HG02610 (cell line): Measurements from ENCODE around the gene TSC22D4.
"Not testable (repeated sequence)": the region's sequence is repeated elsewhere in the genome, so short reads cannot be mapped to it uniquely, and the experiment has no call there.

ENCODE experiments used
- ATAC-seq: cut with Tn5 transposase; IDR thresholded peaks from one replicate; pipeline ENCODE4 v1.9.1; 2021; ENCODE audit warnings: mild to moderate bottlenecking, moderate library complexity; ENCODE audit not compliant: unreplicated experiment

The TSC22D4 gene

DNA sequence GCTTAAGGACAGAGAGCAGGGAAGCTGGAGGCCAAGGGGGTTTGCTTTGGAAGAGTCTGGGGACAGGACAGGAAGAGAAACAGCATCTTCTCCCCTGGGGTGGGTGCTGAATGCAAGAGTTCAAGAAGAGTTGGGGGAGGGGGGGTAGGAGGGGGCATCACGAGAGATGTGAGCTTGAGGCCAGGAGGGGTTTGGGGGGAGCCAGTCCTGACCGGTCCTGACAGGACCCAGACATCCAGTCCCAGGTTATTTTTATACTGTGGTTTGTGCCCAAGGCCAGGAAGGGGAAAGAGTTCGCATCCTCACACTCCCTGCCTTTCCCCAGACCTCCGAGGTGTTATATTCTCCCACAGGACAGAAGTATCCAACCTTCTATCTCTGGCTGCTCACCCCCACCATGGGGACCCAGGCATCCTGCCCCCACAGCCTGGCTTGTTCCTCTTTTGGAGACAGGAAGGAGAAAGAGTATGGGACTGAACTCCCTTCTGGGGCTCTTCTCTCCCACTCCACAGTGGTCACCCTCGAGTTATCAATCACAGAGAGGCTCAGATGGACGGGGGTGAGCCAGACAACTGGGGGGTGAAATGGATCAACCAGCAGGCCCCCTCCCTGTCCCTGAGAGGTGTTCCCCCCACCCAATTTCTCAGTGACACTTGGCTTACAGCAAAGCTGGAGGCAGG, 2.8 kb downstream of the TSC22D4 start:
- ATAC-seq = no peak

DNA sequence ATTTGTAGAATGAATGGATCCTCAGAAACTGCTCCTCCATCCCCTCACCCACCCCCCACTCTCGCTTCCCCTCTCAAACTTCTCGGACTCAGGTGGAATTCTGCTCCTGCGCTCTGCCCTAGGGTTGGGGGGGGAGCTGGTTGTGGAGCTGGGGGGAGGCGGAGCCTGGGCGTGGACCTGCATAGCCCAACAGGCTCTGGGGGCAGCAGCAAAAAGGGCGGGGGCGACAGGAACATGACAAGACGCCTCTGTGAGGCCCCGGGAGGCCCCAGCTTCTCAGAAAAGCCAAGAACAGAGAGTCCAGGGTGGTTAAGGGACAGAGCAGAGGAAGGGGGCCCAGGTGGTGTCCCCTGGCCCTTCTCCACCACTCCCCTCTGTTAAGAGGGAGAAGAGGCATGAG, 3.5 kb downstream of the TSC22D4 start:
- no peak for ATAC-seq

DNA sequence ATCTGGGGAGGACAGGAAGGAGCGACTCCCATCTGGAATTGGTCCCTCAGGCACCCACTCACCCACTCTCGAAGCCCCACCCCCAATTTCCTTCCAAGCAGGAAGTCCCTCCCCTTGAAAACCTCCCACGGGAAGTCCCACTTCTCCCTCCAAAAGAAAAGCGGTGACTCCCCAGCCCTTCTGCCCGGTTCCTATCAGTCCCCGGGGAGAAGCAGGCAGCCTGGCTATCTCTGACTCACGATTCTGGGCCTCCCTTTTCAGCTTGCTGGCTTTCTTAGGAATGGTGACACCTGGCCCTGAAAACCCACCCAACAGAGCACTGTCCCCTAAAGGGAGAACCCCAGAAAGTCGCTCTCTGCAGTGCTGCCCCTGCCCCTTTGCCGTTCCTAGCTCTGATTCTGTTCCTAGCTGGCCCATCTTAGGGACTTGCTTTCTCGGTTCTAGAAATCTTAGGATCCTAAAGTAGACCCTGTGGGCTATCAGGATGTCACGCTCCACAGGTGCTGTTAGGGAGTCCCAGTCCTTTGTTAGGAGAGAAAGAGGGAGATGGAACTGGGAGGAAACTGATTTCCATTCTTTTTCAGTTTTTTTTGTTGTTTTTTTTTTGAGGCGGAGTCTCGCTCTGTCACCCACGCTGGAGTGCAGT, 6.0 kb downstream of the TSC22D4 start:
- ATAC-seq = no peak

DNA sequence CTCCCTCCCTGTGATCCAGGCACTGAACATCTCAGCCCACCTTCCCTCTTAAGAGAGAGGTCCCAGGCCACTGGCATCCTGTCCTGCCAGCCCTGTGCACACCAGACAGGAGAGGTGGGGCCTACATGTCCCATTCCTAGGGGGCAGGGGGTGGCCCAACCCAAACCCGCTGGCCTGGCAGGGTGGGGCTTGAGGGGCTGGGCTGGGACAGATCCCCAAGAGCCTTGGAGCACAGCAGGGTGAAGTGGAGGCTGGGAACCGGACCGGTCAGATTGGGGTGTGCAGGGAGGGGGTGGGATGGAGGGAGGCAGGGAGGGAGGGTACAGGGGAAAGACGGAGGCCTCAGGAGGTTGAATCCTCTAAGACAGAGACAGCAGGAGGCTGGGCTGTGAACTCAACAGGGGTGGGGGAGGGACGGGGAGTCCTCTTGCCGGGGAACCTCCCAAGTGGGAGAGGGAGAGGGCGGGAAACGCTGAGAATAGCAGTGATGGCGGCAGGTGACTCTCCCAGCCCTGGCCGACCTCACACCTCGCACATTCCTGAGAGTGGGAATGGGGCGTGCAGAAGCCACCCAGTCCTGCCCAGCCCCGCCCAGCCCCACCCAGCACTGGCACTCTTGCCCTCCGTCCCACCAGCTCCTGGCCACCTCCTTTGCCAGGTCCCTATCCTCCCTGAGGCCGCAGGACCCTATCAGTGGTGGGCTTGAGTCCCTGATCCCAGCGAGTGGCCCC, 6.7 kb downstream of the TSC22D4 start:
- ATAC-seq = no peak

DNA sequence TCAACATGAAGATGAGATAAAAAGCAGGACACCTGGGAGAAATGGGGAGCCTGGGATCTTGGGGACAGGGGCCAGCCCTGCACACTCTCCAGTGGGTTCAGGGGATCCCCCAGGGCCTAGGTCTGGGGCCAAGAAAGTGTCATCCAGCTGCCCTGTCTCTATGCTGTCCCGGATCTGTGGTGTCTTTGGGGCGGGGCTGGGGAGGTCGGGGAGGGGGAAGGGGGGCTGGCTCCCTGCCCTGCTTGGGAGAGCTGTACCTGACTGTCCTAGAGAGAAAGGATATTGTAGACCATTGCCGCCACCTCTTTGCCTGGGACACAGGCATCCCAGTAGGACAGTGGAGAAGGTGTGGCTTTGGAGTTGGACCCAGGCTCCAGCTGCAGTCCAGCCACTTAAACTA, 8.0 kb downstream of the TSC22D4 start:
- ATAC-seq = no peak

DNA sequence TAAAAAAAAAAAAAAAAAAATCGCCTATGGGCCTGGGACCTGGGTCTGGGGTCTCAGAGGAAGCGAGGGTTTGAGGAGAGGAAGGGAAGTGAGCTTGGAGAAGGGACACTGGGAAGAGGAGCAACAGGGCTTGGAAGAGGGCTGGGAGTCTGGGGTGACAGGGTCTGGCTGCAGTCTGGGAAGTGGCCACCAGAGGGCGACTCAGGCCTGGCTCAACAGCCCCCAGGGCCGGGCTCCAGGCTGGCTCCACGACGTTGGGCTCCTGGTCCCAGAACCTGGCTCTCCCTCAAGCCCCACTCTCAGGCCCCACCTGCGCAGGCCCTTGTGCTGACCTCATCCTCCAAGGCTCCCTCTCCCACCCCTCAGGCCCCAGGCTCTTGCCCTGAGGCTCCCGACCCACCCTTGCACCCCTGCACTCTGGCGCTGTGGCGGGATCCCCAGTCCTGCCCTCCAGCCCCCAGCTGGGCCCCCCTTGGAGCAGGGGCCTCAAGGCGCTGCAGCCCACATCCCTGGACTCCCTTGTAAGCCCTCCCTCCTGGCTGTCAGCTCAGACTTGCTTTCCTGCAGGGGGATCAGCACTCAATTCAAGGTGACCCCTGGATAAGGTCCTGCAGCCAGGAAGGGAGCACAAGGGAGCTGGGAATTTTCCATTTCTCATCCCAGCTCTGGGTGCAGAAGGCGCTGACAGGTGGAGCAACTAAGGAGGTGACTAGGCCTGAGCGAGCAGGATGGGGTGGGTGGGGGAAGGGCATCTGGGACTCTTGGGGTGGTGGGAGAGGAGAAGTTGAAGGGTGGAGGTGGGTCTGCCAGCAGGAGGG, 9.6 kb downstream of the TSC22D4 start:
- ATAC-seq = no peak

DNA sequence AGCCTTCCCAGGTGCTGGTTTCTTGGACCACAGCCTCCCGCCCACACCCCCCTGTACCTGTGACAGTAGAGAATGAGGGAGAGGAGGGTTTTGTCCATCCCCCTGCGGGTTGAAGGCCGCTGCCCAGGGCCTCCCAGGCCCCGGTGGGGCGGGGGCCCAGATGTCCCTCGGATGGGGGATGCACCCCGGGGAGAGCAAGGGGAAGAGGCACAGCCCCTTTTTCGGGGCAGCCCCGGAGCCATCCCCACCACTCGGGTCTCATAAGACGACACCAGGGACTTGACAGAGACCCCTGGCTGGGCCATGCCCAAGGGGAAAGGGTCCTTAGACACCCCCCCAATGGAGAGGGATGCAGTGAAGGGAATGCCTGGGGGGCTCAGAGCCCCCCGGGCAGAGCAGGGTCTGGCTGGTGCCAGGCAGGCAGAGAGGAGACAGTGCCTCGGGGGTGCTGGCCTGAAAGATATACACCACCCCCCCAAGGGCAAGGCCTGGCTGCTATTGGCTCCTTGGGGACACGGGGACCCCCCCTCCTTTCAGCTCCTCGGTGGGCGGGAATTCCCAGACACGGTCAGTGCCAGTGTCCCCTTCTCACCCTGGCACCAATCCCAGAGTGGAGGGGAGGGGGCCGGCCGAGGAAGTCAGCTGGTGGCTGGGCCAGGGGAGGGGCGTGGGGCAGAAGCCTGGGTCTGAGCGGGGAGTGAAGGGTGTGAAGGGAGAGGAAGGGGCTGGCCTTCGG, 11.2 kb downstream of the TSC22D4 start:
- ATAC-seq = no peak

DNA sequence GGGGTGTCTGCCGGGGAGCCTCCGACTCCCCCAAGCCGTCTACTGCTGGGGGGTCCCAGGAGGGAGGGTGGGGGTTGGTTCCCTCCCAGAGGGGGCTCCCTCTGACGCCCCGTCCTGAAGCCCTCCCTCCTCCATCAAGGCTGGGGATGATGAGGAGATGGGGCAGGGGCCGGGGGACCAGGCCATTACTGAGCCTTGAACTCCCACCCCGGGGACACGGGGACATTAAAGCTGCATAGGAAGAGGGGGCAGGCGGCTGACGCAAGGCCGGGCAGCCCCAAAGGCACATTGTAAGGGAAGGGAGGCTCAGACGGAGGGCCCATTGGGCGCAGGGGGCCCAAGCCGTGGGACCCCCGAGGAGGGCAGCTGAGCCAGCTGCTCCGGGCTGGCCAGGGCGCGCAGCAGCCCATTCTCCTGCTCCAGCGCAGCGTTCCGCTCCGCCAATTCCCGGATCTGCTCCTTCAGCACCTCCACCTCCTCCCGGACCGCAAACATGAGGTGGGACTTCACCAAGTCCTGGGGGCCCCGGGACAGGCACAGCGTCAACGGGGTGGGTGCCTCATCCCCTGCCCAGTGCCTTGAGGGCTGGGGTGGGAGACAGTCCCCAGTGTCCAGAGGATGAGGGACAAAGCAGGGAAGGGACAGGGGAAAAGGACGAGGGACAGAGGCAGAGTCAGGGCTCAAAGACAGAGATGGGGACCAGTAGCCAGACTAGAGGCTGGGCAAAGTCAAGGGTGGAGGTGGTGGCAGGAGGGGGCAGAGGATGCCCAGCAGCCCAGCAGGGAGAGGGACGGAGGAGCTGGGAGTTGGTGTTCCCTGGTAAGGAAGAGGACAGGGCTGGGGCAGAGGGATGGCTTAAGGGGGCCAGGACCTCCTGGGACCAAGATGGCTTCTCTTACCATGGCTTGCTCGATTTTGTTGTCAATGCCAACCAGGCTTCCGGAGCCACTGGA, 12.1 kb downstream of the TSC22D4 start:
- no peak for ATAC-seq

DNA sequence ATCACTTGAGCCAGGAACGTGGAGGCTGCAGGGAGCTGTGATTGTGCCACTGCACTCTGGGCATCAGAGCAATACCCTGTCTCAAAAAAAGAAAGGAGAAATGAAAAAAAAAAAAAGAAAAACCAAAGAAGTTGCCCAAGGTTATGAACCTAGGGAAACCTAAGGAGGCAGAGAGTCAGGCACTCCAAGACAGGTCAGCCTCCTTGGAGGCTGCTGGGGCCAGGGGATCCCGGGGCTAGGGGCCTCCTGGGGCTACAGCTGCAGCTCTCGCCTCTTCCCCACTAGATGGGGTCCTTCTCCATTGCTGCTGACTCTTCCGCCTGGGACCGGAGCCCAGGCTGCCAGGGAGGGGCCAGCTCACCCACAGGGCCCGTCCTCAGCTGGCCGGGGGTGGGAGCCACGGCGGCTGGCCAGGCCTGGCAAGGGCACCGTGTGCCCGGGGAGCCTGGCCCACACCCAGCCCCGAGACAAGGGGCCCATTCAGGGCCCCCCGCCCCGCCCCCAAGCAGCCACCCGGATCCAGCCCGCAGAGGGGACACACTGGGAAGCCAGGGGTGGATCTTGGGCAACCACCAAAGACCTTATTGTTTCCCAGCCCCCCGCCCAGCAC, 13.2 kb downstream of the TSC22D4 start:
- ATAC-seq = no peak

DNA sequence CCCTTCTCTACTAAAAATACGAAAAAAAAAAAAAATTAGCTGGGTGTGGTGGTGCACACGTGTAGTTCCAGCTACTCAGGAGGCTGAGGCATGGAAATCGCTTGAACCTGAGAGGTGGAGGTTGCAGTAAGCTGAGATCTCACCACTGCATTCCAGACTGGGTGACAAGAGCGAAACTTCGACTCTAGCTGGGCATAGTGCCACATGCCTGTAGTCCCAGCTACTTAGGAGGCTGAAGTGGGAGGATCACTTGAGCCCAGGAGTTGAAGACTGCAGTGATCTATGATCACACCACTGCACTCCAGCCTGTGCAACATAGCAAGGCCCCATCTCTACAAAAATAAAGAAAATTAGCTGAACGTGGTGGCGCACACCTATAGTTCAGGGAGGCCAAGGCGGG, 13.7 kb downstream of the TSC22D4 start:
- no peak for ATAC-seq

DNA sequence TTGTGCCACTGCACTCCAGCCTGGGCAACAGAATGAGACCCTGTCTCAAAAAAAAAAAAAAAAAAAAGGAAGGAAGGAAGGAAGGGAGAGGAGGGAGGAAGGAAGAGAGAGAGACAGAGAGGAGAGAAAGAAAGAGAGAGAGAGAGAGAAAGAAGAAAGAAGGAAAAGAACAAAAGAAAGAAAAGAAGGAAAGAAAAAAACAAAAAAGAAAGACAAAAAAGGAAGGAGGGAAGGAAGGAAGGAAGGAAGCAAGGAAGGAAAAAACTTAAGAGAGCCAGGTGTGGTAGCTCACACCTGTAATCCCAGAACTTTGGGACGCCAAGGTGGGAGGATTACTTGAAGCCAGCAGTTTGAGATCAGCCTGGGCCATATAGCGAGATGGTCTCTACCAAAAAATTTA, 14.2 kb downstream of the TSC22D4 start:
- no peak for ATAC-seq

DNA sequence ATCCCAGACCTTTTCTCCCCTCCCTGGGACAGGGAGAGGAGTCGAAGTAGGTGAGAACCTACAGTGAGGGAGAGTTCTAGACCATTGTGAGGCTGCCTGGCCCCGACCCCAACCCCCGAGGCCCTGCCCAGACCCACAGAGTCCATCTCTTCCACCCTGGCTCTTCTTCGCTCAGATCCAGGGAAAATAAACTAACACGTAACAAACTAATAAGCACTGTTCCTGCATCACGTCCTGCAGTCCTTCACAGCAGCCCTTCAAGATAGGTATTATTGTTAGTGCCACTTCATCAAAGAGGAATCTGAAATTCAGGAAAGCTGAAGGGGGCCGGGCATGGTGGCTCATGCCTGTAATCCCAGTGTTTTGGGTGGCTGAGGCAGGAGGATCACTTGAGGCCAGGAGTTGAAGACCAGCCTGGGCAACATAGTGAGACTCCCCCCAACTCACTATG, 14.8 kb downstream of the TSC22D4 start, which contains the start of gene SPACDR:
Gene SPACDR, minus strand, starts transcription at position 51 of the 451 bp plus-strand sequence. CDS start 235 bp downstream, outside the sequence.
- ATAC-seq = no peak

DNA sequence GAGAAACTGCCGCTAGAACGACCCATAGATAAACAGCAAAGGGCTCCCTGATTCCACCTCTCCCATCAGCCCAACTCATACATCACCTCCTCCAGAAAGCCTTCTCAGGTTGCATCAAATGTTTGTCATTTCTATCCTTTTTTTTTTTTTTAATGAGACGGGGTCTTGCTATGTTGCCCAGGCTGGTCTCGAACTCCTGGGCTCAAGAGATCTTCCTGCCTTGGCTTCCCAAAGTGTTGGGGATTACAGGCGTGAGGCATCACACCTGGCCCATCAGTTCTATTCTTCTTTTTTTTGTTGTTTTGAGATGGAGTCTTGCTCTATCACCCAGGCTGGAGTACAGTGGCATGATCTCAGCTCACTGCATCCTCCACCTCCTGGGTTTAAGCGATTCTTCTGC, 22.0 kb downstream of the TSC22D4 start:
- no peak for ATAC-seq

DNA sequence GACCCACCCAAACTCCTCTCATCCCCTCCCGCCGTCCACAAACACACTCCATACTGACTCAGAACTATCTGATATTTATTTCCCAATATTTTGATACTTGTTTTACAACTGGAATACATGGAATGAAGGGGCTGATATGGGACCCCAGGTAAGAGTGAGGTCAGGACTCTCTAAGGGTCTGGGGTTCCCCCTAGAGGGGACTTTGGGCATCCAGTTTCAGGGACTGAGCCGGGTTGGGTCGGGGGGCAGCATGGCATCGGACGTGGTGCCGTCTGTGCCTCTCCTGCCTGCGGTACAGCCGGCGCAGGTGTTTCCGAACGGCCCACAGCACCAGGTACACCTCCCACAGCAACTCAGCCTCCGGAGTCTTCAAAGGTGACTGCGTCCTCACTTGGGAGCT, 22.5 kb downstream of the TSC22D4 start:
- no peak for ATAC-seq

DNA sequence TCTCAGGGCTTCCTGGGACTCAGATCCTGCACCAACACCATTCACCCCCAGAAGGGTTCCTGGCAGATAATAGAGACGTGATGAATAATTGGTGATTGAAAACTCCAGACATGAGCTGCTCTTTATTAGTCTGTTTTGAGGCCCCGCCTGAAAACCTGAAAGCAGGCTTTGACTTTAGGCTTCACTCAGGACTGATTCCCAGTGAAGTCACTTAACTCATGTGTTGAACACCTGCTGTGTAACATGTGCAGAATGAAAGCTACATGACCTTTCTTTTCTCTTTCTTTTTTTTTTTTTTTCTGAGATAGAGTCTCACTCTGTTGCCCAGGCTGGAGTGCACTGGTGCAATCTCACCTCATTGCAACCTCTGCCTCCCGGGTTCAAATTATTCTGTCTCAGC, 23.8 kb downstream of the TSC22D4 start:
- ATAC-seq = no peak

DNA sequence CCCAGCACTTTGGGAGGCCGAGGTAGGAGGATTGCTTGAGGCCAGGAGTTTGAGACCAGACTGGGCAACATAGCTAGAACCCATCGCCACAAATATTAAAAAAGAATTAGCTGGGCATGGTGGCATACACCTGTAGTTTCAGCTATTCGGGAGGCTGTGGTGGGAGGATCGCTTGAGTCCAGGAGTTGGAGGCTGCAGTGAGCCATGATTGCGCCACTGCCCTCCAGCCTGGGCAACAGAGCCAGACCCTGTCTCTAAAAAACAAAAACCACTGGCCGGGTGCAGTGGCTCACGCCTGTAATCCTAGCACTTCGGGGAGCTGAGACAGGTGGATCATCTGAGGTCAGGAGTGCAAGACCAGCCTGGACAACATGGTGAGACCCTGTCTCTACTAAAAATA, 25.2 kb downstream of the TSC22D4 start:
- ATAC-seq = not testable (repeated sequence)

DNA sequence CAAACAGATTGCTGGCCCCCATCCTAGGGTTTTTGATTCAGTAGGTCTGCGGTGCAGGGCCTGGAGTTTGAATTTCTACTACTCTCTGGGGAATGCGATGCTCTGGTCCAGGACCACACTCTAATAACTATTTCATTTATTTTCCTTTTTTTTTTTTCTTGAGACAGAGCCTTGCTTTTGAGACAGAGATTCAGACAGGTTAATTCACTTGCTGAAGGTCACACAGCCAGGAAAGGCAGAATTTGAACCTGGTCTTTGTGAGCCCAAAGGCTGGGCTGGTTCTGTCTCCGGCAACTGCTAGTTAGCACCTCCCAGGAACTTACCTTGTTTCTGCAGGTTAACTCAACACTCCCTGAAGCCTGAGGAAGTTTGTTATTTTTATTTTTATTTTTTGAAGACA, 26.5 kb downstream of the TSC22D4 start:
- no peak for ATAC-seq

DNA sequence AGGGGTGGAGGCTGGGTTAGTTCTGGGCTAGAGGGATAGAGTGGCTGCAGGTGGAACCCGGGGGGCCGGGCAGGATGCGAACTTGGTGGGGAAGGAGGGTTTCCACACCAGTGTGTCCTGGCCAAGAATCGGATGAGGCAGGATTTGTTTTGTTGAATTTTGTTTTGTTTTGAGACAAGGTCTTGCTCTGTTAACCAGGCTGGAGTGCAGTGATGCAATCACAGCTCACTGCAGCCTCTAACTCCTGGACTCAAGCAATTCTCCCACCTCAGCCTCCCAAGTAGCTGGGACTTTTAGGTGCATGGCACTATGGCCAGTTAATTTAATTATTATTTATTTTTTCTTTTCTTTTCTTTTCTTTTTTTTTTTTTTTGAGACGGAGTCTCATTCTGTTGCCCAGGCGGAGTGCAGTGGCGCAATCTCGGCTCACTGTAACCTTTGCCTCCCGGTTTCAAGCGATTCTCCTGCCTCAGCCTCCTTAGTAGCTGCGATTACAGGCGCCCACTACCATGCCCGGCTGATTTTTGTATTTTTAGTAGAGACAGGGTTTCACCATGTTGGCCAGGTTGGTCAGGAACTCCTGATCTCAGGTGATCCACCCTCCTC, 29.7 kb downstream of the TSC22D4 start:
- ATAC-seq = no peak
